HepG2 (cell line): ENCODE results near the gene CRYBA2. TPM values are rescaled to one million over a fixed set of nuclear protein-coding genes. Genes with fewer than 3 reads are reported as not detected.

ENCODE experiments used
- BCL3 ChIP-seq: sonication (generic); formaldehyde crosslinking; IDR thresholded peaks from 2 replicates; pipeline ENCODE4 v1.5.1; 2020; ENCODE audit warnings: mild to moderate bottlenecking, missing genetic modification reagents, moderate library complexity
- CENPX ChIP-seq: sonication (generic); formaldehyde crosslinking; IDR thresholded peaks from 2 replicates; pipeline ENCODE4 v1.9.0; 2021; ENCODE audit warnings: mild to moderate bottlenecking, missing genetic modification reagents, moderate library complexity
- EHMT2 ChIP-seq: fragments of 200-600 bp; sonication (generic); IDR thresholded peaks from 2 replicates; pipeline ENCODE4 v1.7.0; 2017; ENCODE audit warnings: antibody characterized with exemption, low read depth, low read length, borderline replicate concordance
- HOXA3 ChIP-seq: sonication (generic); formaldehyde crosslinking; IDR thresholded peaks from 2 replicates; pipeline ENCODE4 v1.5.0; 2020; ENCODE audit warnings: missing genetic modification reagents
- KAT8 ChIP-seq: IDR thresholded peaks from 2 replicates; pipeline ENCODE4 v1.6.1; 2016; ENCODE audit warnings: missing genetic modification reagents, missing compliant biosample characterization
- LRRFIP1 ChIP-seq: sonication (generic); formaldehyde crosslinking; conservative IDR thresholded peaks from 2 replicates; pipeline ENCODE4 v1.4.0; 2020; ENCODE audit warnings: missing genetic modification reagents
- MBD4 ChIP-seq: IDR thresholded peaks from 2 replicates; pipeline ENCODE4 v1.6.1; 2012; ENCODE audit warnings: low read length, inconsistent platforms, borderline replicate concordance
- PRPF4 ChIP-seq: fragments of 200-400 bp; formaldehyde crosslinking; IDR thresholded peaks from 2 replicates; pipeline ENCODE4 v1.6.1; 2016; ENCODE audit warnings: low read length, low read depth; ENCODE audit not compliant: poor library complexity, severe bottlenecking
- RFX3 ChIP-seq: IDR thresholded peaks from 2 replicates; pipeline ENCODE4 v1.6.1; 2016; ENCODE audit warnings: missing biosample characterization, missing genetic modification reagents
- SMYD3 ChIP-seq: sonication (generic); formaldehyde crosslinking; IDR thresholded peaks from 2 replicates; pipeline ENCODE4 v1.8.1; 2023; ENCODE audit warnings: mild to moderate bottlenecking, missing genetic modification reagents
- ZMAT3 ChIP-seq: sonication (generic); formaldehyde crosslinking; conservative IDR thresholded peaks from 2 replicates; pipeline ENCODE4 v1.7.0; 2021; ENCODE audit warnings: missing genetic modification reagents
- ZMYM4 ChIP-seq: sonication (generic); formaldehyde crosslinking; IDR thresholded peaks from 2 replicates; pipeline ENCODE4 v1.8.1; 2023; ENCODE audit warnings: mild to moderate bottlenecking, missing genetic modification reagents
- ZNF629 ChIP-seq: sonication (generic); formaldehyde crosslinking; conservative IDR thresholded peaks from 2 replicates; pipeline ENCODE4 v1.5.0; 2020; ENCODE audit warnings: missing genetic modification reagents
- ZNF720 ChIP-seq: sonication (generic); formaldehyde crosslinking; IDR thresholded peaks from 2 replicates; pipeline ENCODE4 v1.4.0; 2020; ENCODE audit warnings: missing genetic modification reagents
- ZNF784 ChIP-seq: sonication (generic); formaldehyde crosslinking; IDR thresholded peaks from 2 replicates; pipeline ENCODE4 v1.5.1; 2020; ENCODE audit warnings: missing genetic modification reagents, mild to moderate bottlenecking, borderline replicate concordance
- ZNF83 ChIP-seq: sonication (generic); formaldehyde crosslinking; IDR thresholded peaks from 2 replicates; pipeline ENCODE4 v1.4.0; 2020; ENCODE audit warnings: missing genetic modification reagents, mild to moderate bottlenecking, borderline replicate concordance
- polyA plus RNA-seq, 8 experiments: library from polyadenylated mRNA; depleted of rRNA in 3 of 8; stranded (reverse) in 7 of 8; unstranded in 1 of 8; fragments of >200 nt; fragmentation: Illumina TruSeq in 4 of 8; extraction: Trizol in 4 of 8; gene quantifications; 2 replicates each; pipeline versions ENCODE4 v1.2.1 to v1.2.3, GENCODE V29; 2011 to 2016; ENCODE audit warnings: low read depth in 4 of 8, missing spikeins in 1 of 8, mixed read lengths in 1 of 8; ENCODE audit not compliant: insufficient read depth in 1 of 8
- total RNA-seq, 5 experiments: library from RNA; depleted of rRNA; stranded (reverse); fragments of >200 nt; fragmentation: Illumina TruSeq; extraction: Trizol; gene quantifications; 2 replicates each; pipeline ENCODE4 v1.2.3, GENCODE V29; 2016; ENCODE audit warnings: low read depth in 1 of 5
- TF ChIP-seq, protein P1 (sequence below): IDR thresholded peaks from 2 replicates; pipeline ENCODE4 v1.6.1; 2016; ENCODE audit warnings: low read depth
- TF ChIP-seq, protein P2 (sequence below): sonication (generic); formaldehyde crosslinking; IDR thresholded peaks from 2 replicates; pipeline ENCODE4 v1.8.0; 2022; ENCODE audit warnings: missing genetic modification reagents, mild to moderate bottlenecking, borderline replicate concordance
- TF ChIP-seq, protein P3 (sequence below): sonication (generic); formaldehyde crosslinking; IDR thresholded peaks from 2 replicates; pipeline ENCODE4 v1.4.0; 2020; ENCODE audit warnings: missing genetic modification reagents

The CRYBA2 gene
- total and polyA plus RNA-seq, 2 of the 13 experiments (the other 11 are each of a cell fraction or from before 2014, with no cell fraction given), result not detected

DNA sequence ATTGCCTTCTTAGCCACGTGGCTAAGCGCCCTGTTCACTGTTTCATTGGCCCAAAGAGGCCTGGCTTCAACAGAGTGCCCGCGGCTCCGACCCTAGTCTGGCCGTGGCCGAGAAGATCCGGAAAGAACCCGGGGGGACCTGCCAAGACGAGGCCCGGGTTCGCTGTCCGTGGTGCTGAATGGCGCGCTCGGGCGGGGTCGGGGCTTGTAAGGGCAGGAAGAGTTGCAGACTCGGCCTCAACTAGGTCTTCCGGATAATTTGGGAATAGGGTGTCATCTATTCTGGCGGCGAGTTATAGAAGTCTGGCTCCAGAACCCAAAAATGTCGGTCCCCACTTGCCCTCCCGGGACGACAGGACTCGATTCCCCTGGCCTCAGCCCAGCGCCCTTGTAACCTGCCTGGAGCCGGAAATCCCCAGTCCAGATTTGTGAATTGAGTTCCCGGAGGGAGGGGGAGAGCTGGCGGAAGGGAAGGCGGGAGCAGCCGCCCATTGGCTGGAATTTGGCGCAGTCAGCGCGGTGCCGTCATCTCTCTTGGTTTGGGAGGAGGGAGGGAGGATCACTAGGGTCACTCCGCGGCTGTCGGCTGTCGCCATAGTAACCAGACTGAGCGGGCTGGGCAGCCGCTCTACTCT, 30.2 kb downstream of the CRYBA2 start (continued):
- peak; percentile 98 for TF ChIP-seq ZMAT3
- TF ChIP-seq EHMT2, result peak; percentile 99
- no peak for TF ChIP-seq MBD4
- peak; percentile 77; the same call in 1 of the 2 replicates for TF ChIP-seq ZNF83 (CRISPR knock-in tag)
- peak; percentile 86 for TF ChIP-seq ZNF784 (CRISPR knock-in tag)
- TF ChIP-seq PRPF4, result no peak
- no peak for TF ChIP-seq CENPX (CRISPR knock-in tag)
- TF ChIP-seq RFX3, result no peak
- peak; percentile 73; the same call in 1 of the 2 replicates for TF ChIP-seq SMYD3 (CRISPR knock-in tag)
- TF ChIP-seq BCL3 (CRISPR knock-in tag), result peak; percentile 80; the same call in 1 of the 2 replicates
- TF ChIP-seq, protein P1, sequence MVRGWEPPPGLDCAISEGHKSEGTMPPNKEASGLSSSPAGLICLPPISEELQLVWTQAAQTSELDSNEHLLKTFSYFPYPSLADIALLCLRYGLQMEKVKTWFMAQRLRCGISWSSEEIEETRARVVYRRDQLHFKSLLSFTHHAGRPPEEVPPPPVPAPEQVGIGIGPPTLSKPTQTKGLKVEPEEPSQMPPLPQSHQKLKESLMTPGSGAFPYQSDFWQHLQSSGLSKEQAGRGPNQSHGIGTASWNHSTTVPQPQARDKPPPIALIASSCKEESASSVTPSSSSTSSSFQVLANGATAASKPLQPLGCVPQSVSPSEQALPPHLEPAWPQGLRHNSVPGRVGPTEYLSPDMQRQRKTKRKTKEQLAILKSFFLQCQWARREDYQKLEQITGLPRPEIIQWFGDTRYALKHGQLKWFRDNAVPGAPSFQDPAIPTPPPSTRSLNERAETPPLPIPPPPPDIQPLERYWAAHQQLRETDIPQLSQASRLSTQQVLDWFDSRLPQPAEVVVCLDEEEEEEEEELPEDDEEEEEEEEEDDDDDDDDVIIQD (CRISPR knock-in tag), result peak; percentile 54; the same call in 1 of the 2 replicates
- TF ChIP-seq, protein P2, sequence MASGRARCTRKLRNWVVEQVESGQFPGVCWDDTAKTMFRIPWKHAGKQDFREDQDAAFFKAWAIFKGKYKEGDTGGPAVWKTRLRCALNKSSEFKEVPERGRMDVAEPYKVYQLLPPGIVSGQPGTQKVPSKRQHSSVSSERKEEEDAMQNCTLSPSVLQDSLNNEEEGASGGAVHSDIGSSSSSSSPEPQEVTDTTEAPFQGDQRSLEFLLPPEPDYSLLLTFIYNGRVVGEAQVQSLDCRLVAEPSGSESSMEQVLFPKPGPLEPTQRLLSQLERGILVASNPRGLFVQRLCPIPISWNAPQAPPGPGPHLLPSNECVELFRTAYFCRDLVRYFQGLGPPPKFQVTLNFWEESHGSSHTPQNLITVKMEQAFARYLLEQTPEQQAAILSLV (CRISPR knock-in tag), result peak; percentile 89
- TF ChIP-seq, protein P3, sequence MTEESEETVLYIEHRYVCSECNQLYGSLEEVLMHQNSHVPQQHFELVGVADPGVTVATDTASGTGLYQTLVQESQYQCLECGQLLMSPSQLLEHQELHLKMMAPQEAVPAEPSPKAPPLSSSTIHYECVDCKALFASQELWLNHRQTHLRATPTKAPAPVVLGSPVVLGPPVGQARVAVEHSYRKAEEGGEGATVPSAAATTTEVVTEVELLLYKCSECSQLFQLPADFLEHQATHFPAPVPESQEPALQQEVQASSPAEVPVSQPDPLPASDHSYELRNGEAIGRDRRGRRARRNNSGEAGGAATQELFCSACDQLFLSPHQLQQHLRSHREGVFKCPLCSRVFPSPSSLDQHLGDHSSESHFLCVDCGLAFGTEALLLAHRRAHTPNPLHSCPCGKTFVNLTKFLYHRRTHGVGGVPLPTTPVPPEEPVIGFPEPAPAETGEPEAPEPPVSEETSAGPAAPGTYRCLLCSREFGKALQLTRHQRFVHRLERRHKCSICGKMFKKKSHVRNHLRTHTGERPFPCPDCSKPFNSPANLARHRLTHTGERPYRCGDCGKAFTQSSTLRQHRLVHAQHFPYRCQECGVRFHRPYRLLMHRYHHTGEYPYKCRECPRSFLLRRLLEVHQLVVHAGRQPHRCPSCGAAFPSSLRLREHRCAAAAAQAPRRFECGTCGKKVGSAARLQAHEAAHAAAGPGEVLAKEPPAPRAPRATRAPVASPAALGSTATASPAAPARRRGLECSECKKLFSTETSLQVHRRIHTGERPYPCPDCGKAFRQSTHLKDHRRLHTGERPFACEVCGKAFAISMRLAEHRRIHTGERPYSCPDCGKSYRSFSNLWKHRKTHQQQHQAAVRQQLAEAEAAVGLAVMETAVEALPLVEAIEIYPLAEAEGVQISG (CRISPR knock-in tag), result peak; percentile 72; the same call in 1 of the 2 replicates
- peak; percentile 93; the same call in 1 of the 2 replicates for TF ChIP-seq LRRFIP1 (CRISPR knock-in tag)
- no peak for TF ChIP-seq ZNF720 (CRISPR knock-in tag)
- TF ChIP-seq KAT8 (CRISPR knock-in tag), result peak; percentile 45; the same call in 1 of the 2 replicates
- TF ChIP-seq ZNF629 (CRISPR knock-in tag), result no peak
- peak; percentile 63 for TF ChIP-seq HOXA3 (CRISPR knock-in tag)
- peak; percentile 63; the same call in 1 of the 2 replicates for TF ChIP-seq ZMYM4 (CRISPR knock-in tag)
